Nephron (organoid): ENCODE measurements around the gene TRIM63.

Experiments used
- H3K27ac Mint-ChIP-seq, 3 experiments: 2 replicates each; pipeline ENCODE4 v1.8.0; 2020; ENCODE audit warnings: mixed read lengths in 3 of 3, mild to moderate bottlenecking in 2 of 3, moderate library complexity in 1 of 3
- H3K27me3 Mint-ChIP-seq: 2 replicates; pipeline ENCODE4 v1.8.0; 2021; ENCODE audit warnings: low read depth, mild to moderate bottlenecking, moderate library complexity, mixed read lengths
- H3K36me3 Mint-ChIP-seq: 2 replicates; pipeline ENCODE4 v1.8.0; 2020; ENCODE audit warnings: low read depth, mixed read lengths
- H3K4me1 Mint-ChIP-seq: 2 replicates; pipeline ENCODE4 v1.8.0; 2020; ENCODE audit warnings: mixed read lengths
- H3K4me3 Mint-ChIP-seq, 3 experiments: 2 replicates each; pipeline ENCODE4 v1.8.0; 2020; ENCODE audit warnings: mild to moderate bottlenecking in 3 of 3, mixed read lengths in 3 of 3, moderate library complexity in 2 of 3
- H3K9me3 Mint-ChIP-seq: 2 replicates; pipeline ENCODE4 v1.8.0; 2020; ENCODE audit warnings: mixed read lengths
- CTCF ChIP-seq, 3 experiments: fragments of 200-600 bp; sonication (generic); IDR thresholded peaks; one replicate each; pipeline ENCODE4 v1.5.0; 2021; ENCODE audit warnings: antibody characterized with exemption in 3 of 3; ENCODE audit not compliant: unreplicated experiment in 3 of 3

TRIM63 gene

GRCh38 chr1:26081267-26082019, 14.0 kb upstream of the TRIM63 start:
- Mint-ChIP-seq H3K4me3 (no peak overlapping the region), H3K27me3 (peaks cover 22% of the 10 kb centered on the region), H3K36me3 (no peaks in the 10 kb centered on the region), H3K9me3 (no peaks in the 10 kb centered on the region), H3K27ac (no peak overlapping the region), H3K4me1 (peaks cover 12% of the 10 kb centered on the region)
- no peak for TF ChIP-seq CTCF (IDR thresholded peaks at IDR 0.05; ENCODE audit: unreplicated experiment in 3 of 3)

GRCh38 chr1:26079960-26080814, 12.8 kb upstream of the TRIM63 start:
- H3K4me3 Mint-ChIP-seq, result no peak overlapping the region
- no peak overlapping the region for H3K27ac Mint-ChIP-seq
- H3K9me3 Mint-ChIP-seq, result no peaks in the 10 kb centered on the region
- peaks cover 12% of the 10 kb centered on the region for H3K4me1 Mint-ChIP-seq
- no peak for TF ChIP-seq CTCF (IDR thresholded peaks at IDR 0.05; ENCODE audit: unreplicated experiment in 3 of 3)
- H3K36me3 Mint-ChIP-seq, result no peaks in the 10 kb centered on the region
- H3K27me3 Mint-ChIP-seq, result peaks cover 24% of the 10 kb centered on the region

- Mint-ChIP-seq H3K36me3 (no peaks in the 10 kb centered on the region), H3K27ac (no peak overlapping the region), H3K4me3 (no peak overlapping the region), H3K4me1 (peaks cover 12% of the 10 kb centered on the region), H3K9me3 (no peaks in the 10 kb centered on the region), H3K27me3 (peaks cover 20% of the 10 kb centered on the region)
- no peak for TF ChIP-seq CTCF (IDR thresholded peaks at IDR 0.05; ENCODE audit: unreplicated experiment in 3 of 3)
These were observed 11.7 kb upstream of the TRIM63 start for GRCh38 chr1:26079178-26079563.

- no peak overlapping the region for H3K4me3 Mint-ChIP-seq
These were observed 11.1 kb upstream of the TRIM63 start for GRCh38 chr1:26078286-26079177.

GRCh38 chr1:26077524-26077923, 10.1 kb upstream of the TRIM63 start:
- TF ChIP-seq CTCF (IDR thresholded peaks at IDR 0.05; ENCODE audit: unreplicated experiment in 3 of 3), result no peak
- no peaks in the 10 kb centered on the region for H3K36me3 Mint-ChIP-seq
- no peak overlapping the region for H3K27ac Mint-ChIP-seq
- no peaks in the 10 kb centered on the region for H3K9me3 Mint-ChIP-seq
- no peak overlapping the region for H3K4me3 Mint-ChIP-seq
- peaks cover 18% of the 10 kb centered on the region for H3K4me1 Mint-ChIP-seq
- peaks cover 28% of the 10 kb centered on the region for H3K27me3 Mint-ChIP-seq

More at GRCh38 chr1:26078286-26079177, 11.1 kb upstream of the TRIM63 start:
- H3K27ac Mint-ChIP-seq, result no peak overlapping the region
- no peaks in the 10 kb centered on the region for H3K36me3 Mint-ChIP-seq
- no peak for TF ChIP-seq CTCF (IDR thresholded peaks at IDR 0.05; ENCODE audit: unreplicated experiment in 3 of 3)
- peaks cover 12% of the 10 kb centered on the region for H3K4me1 Mint-ChIP-seq
- no peaks in the 10 kb centered on the region for H3K9me3 Mint-ChIP-seq
- H3K27me3 Mint-ChIP-seq, result peaks cover 19% of the 10 kb centered on the region
